HepG2 (cell line): ENCODE results near the gene DDX31. TPM values are rescaled to one million over a fixed set of nuclear protein-coding genes. Genes with fewer than 3 reads are reported as not detected.

ENCODE experiments used
- AHDC1 ChIP-seq: sonication (generic); formaldehyde crosslinking; IDR thresholded peaks from 2 replicates; pipeline ENCODE4 v1.5.1; 2020; ENCODE audit warnings: mild to moderate bottlenecking, missing genetic modification reagents, borderline replicate concordance
- BRCA1 ChIP-seq: sonication (generic); formaldehyde crosslinking; IDR thresholded peaks from 2 replicates; pipeline ENCODE4 v1.4.0; 2020; ENCODE audit warnings: missing genetic modification reagents
- CBX5 ChIP-seq: sonication (generic); formaldehyde crosslinking; IDR thresholded peaks from 2 replicates; pipeline ENCODE4 v1.4.0; 2020; ENCODE audit warnings: missing genetic modification reagents, borderline replicate concordance
- EED ChIP-seq: sonication (generic); formaldehyde crosslinking; IDR thresholded peaks from 2 replicates; pipeline ENCODE4 v1.5.0; 2020; ENCODE audit warnings: mild to moderate bottlenecking, missing genetic modification reagents
- EHMT2 ChIP-seq: fragments of 200-600 bp; sonication (generic); IDR thresholded peaks from 2 replicates; pipeline ENCODE4 v1.7.0; 2017; ENCODE audit warnings: antibody characterized with exemption, low read depth, low read length, borderline replicate concordance
- GLMP ChIP-seq: sonication (generic); formaldehyde crosslinking; IDR thresholded peaks from 2 replicates; pipeline ENCODE4 v1.9.0; 2021; ENCODE audit warnings: missing genetic modification reagents, mild to moderate bottlenecking, borderline replicate concordance
- HNRNPK ChIP-seq: fragments of 200-400 bp; formaldehyde crosslinking; IDR thresholded peaks from 2 replicates; pipeline ENCODE4 v1.6.1; 2018; ENCODE audit warnings: low read length, low read depth, moderate library complexity, mild to moderate bottlenecking; ENCODE audit not compliant: poor library complexity, severe bottlenecking
- HOXD1 ChIP-seq: sonication (generic); formaldehyde crosslinking; IDR thresholded peaks from 2 replicates; pipeline ENCODE4 v1.5.0; 2020; ENCODE audit warnings: missing genetic modification reagents
- MTA3 ChIP-seq: sonication (generic); formaldehyde crosslinking; IDR thresholded peaks from 2 replicates; pipeline ENCODE4 v1.4.0; 2020; ENCODE audit warnings: missing genetic modification reagents
- NFKBIZ ChIP-seq: IDR thresholded peaks from 2 replicates; pipeline ENCODE4 v1.6.1; 2018; ENCODE audit warnings: missing genetic modification reagents, missing compliant biosample characterization
- PLSCR1 ChIP-seq: sonication (generic); formaldehyde crosslinking; IDR thresholded peaks from 2 replicates; pipeline ENCODE4 v1.5.0; 2020; ENCODE audit warnings: missing genetic modification reagents, mild to moderate bottlenecking, borderline replicate concordance
- RBM22 ChIP-seq: fragments of 200-400 bp; formaldehyde crosslinking; optimal IDR thresholded peaks from 2 replicates; pipeline ENCODE3; 2017; ENCODE audit warnings: mild to moderate bottlenecking, low read length, moderate library complexity
- RFXANK ChIP-seq: IDR thresholded peaks from 2 replicates; pipeline ENCODE4 v1.6.1; 2016
- SMARCE1 ChIP-seq: fragments of 450-650 bp; IDR thresholded peaks from 2 replicates; pipeline ENCODE4 v1.6.1; 2017; ENCODE audit warnings: borderline replicate concordance
- SYNCRIP ChIP-seq: fragments of 200-400 bp; formaldehyde crosslinking; IDR thresholded peaks from 2 replicates; pipeline ENCODE4 v1.6.1; 2018; ENCODE audit warnings: mild to moderate bottlenecking, low read depth, low read length; ENCODE audit not compliant: insufficient read depth
- ZBTB43 ChIP-seq: sonication (generic); formaldehyde crosslinking; conservative IDR thresholded peaks from 2 replicates; pipeline ENCODE4 v1.4.0; 2020; ENCODE audit warnings: missing genetic modification reagents
- ZNF567 ChIP-seq: sonication (generic); formaldehyde crosslinking; IDR thresholded peaks from 2 replicates; pipeline ENCODE4 v1.8.1; 2023; ENCODE audit warnings: mild to moderate bottlenecking, missing genetic modification reagents, borderline replicate concordance
- polyA plus RNA-seq, 8 experiments: library from polyadenylated mRNA; depleted of rRNA in 3 of 8; stranded (reverse) in 7 of 8; unstranded in 1 of 8; fragments of >200 nt; fragmentation: Illumina TruSeq in 4 of 8; extraction: Trizol in 4 of 8; gene quantifications; 2 replicates each; pipeline versions ENCODE4 v1.2.1 to v1.2.3, GENCODE V29; 2011 to 2016; ENCODE audit warnings: low read depth in 4 of 8, missing spikeins in 1 of 8, mixed read lengths in 1 of 8; ENCODE audit not compliant: insufficient read depth in 1 of 8
- total RNA-seq, 5 experiments: library from RNA; depleted of rRNA; stranded (reverse); fragments of >200 nt; fragmentation: Illumina TruSeq; extraction: Trizol; gene quantifications; 2 replicates each; pipeline ENCODE4 v1.2.3, GENCODE V29; 2016; ENCODE audit warnings: low read depth in 1 of 5

The DDX31 gene
- total and polyA plus RNA-seq, 2 of the 13 experiments (the other 11 are each of a cell fraction or from before 2014, with no cell fraction given): 11.4 to 16.3 TPM

GRCh38 chr9:132669698-132670456 lies at the start of gene DDX31 (continued):
- peak; percentile 90; the same call in 1 of the 2 replicates for TF ChIP-seq GLMP (CRISPR knock-in tag)
- peak; percentile 59 for TF ChIP-seq ZNF567 (CRISPR knock-in tag)
- TF ChIP-seq EHMT2: no peak
- peak; percentile 87 for TF ChIP-seq HOXD1 (CRISPR knock-in tag)
- no peak; the same call in none of the 2 replicates for TF ChIP-seq BRCA1 (CRISPR knock-in tag)
- TF ChIP-seq ZBTB43: no peak
- TF ChIP-seq MTA3 (CRISPR knock-in tag): 0 out of 2 replicates have a peak, but pooled peaks have one; percentile 14
- peak; percentile 95; the same call in 1 of the 2 replicates for TF ChIP-seq EED
- no peak for TF ChIP-seq SMARCE1
- TF ChIP-seq CBX5 (CRISPR knock-in tag): no peak; the same call in 1 of the 2 replicates
- peak; percentile 77 for TF ChIP-seq HNRNPK
- TF ChIP-seq PLSCR1 (CRISPR knock-in tag): peak; percentile 91; the same call in 1 of the 2 replicates
- TF ChIP-seq RFXANK: no peak; the same call in 1 of the 2 replicates
- TF ChIP-seq SYNCRIP: no peak
- TF ChIP-seq AHDC1 (CRISPR knock-in tag): peak; percentile 74
- TF ChIP-seq RBM22: peak; percentile 44
- TF ChIP-seq NFKBIZ (CRISPR knock-in tag): 0 out of 2 replicates have a peak, but pooled peaks have one; percentile 51
